ENCODE data around the gene C2orf81. TPM values are rescaled to one million over a fixed set of nuclear protein-coding genes. Genes with fewer than 3 reads are reported as not detected.

C2orf81 gene
- total RNA-seq: 1.00 and 1.4 TPM in 2 replicates

GRCh38 chr2:74421221-74421870 lies at the start of gene C2orf81, which contains the start of gene WDR54:
Gene C2orf81, minus strand, starts transcription at chr2:74421619. Its CDS starts 59 bp downstream, at chr2:74421560.
Gene WDR54, plus strand, starts transcription at chr2:74421730. Its CDS starts 424 bp downstream, at chr2:74422154.

GRCh38 chr2:74458132-74458937 lies 36.9 kb upstream of the C2orf81 start, which contains the start of gene WBP1:
Gene WBP1, plus strand, starts transcription at chr2:74458438. Its CDS starts 165 bp downstream, at chr2:74458603.

GRCh38 chr2:74454654-74455511 lies 33.5 kb upstream of the C2orf81 start, which contains the start of gene INO80B:
Gene INO80B, plus strand, starts transcription at chr2:74455087. Its CDS starts 30 bp downstream, at chr2:74455117.

GRCh38 chr2:74441690-74442482 lies 20.5 kb upstream of the C2orf81 start, which contains the start of gene RTKN:
Gene RTKN, minus strand, starts transcription at chr2:74441937. Its CDS starts 121 bp downstream, at chr2:74441816.

GRCh38 chr2:74379851-74380789 lies 41.3 kb downstream of the C2orf81 start, which contains the start of gene DCTN1:
Gene DCTN1, minus strand, starts transcription at chr2:74380311. Its CDS starts 274 bp downstream, at chr2:74380037.

Other genes with a start within 250 kb of the C2orf81 start
- gene MOB1A, start 242.7 kb downstream of the C2orf81 start, total RNA-seq: 87.8 and 101 TPM in 2 replicates
- 179 and 270 TPM in 2 replicates for gene MTHFD2, start 223.0 kb downstream of the C2orf81 start, total RNA-seq
- gene SLC4A5, start 78.2 kb downstream of the C2orf81 start, total RNA-seq: 0.25 and 0.44 TPM in 2 replicates
- gene DCTN1, start 41.3 kb downstream of the C2orf81 start, total RNA-seq: 196 and 294 TPM in 2 replicates
- gene WDR54, start 111 bp upstream of the C2orf81 start, total RNA-seq: 51.6 and 103 TPM in 2 replicates
- 12.9 and 14.6 TPM in 2 replicates for gene RTKN, start 20.3 kb upstream of the C2orf81 start, total RNA-seq
- gene INO80B, start 33.5 kb upstream of the C2orf81 start, total RNA-seq: 10.7 and 15.2 TPM in 2 replicates
- 20.9 and 41.9 TPM in 2 replicates for gene WBP1, start 36.8 kb upstream of the C2orf81 start, total RNA-seq
- gene MOGS, start 43.8 kb upstream of the C2orf81 start, total RNA-seq: 68.3 and 86.0 TPM in 2 replicates
- gene MRPL53, start 51.1 kb upstream of the C2orf81 start, total RNA-seq: 26.2 and 35.7 TPM in 2 replicates
- 23.0 and 24.2 TPM in 2 replicates for gene CCDC142, start 61.4 kb upstream of the C2orf81 start, total RNA-seq
- 24.4 and 26.9 TPM in 2 replicates for gene TTC31, start 61.5 kb upstream of the C2orf81 start, total RNA-seq
- gene LBX2, start 78.0 kb upstream of the C2orf81 start, total RNA-seq: 1.4 and 2.0 TPM in 2 replicates
- gene PCGF1, start 86.1 kb upstream of the C2orf81 start, total RNA-seq: 27.1 and 29.6 TPM in 2 replicates
- gene TLX2, start 92.8 kb upstream of the C2orf81 start, total RNA-seq: not detected in 2 replicates
- 0.11 and 0.12 TPM in 2 replicates for gene DQX1, start 104.6 kb upstream of the C2orf81 start, total RNA-seq
- gene AUP1, start 108.1 kb upstream of the C2orf81 start, total RNA-seq: 78.6 and 82.2 TPM in 2 replicates
- 43.6 and 51.2 TPM in 2 replicates for gene HTRA2, start 108.3 kb upstream of the C2orf81 start, total RNA-seq
- gene LOXL3, start 132.3 kb upstream of the C2orf81 start, total RNA-seq: 12.1 and 28.0 TPM in 2 replicates
- gene DOK1, start 133.1 kb upstream of the C2orf81 start, total RNA-seq: 24.6 and 35.0 TPM in 2 replicates
- gene M1AP, start 226.7 kb upstream of the C2orf81 start, total RNA-seq: under 0.01 and 0.12 TPM in 2 replicates
- 10.0 and 12.4 TPM in 2 replicates for gene SEMA4F, start 232.6 kb upstream of the C2orf81 start, total RNA-seq